GM21825 (cell line): ENCODE results near the gene MPDU1.
A peak's percentile ranks its signal among the peaks of the same experiment; 100 is the strongest.

Experiments
- ATAC-seq: cut with Tn5 transposase; IDR thresholded peaks from one replicate; pipeline ENCODE4 v1.9.1; 2021; ENCODE audit warnings: mild to moderate bottlenecking, moderate library complexity; ENCODE audit not compliant: unreplicated experiment

MPDU1 gene

DNA sequence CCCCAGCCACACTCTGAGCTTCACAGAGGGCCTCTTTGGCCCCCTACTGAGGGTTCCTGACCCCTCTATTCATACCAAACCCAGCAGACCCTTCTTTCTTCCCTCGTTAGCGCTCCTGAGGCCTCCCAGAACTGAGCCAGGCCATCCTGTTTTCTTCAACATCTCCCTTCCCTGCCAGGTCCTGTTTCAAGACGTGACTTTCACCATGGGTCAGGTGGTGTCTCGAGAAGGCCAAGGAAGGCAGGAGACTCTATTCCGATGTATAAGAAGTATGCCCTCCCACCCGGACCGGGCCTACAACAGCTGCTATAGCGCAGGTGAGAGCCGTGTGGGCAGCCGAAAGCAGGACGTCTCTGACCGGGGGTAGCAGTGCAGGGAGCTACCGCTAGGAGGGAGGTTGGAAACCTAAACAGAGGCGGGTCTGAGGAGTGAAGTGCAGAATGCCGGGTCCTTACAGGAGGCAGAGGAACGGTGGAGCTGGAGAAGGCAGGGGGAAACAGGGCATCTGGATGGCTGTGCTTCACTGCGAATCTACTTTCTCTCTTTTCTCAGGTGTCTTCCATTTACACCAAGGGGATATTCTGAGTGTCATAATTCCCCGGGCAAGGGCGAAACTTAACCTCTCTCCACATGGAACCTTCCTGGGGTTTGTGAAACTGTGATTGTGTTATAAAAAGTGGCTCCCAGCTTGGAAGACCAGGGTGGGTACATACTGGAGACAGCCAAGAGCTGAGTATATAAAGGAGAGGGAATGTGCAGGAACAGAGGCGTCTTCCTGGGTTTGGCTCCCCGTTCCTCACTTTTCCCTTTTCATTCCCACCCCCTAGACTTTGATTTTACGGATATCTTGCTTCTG lies 23.3 kb upstream of the MPDU1 start:
- no peak for ATAC-seq

DNA sequence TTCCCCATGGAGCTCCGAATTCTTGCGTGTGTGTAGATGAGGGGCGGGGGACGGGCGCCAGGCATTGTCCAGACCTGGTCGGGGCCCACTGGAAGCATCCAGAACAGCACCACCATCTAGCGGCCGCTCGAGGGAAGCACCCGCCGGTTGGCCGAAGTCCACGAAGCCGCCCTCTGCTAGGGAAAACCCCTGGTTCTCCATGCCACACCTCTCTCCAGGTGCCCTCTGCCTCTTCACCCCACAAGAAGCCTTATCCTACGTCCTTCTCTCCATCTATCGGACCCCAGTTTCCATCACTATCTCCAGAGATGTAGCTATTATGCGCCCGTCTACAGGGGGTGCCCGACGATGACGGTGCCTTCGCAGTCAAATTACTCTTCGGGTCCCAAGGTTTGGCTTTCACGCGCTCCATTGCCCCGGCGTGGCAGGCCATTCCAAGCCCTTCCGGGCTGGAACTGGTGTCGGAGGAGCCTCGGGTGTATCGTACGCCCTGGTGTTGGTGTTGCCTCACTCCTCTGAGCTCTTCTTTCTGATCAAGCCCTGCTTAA lies 22.6 kb upstream of the MPDU1 start:
- ATAC-seq, result peak; percentile 45

DNA sequence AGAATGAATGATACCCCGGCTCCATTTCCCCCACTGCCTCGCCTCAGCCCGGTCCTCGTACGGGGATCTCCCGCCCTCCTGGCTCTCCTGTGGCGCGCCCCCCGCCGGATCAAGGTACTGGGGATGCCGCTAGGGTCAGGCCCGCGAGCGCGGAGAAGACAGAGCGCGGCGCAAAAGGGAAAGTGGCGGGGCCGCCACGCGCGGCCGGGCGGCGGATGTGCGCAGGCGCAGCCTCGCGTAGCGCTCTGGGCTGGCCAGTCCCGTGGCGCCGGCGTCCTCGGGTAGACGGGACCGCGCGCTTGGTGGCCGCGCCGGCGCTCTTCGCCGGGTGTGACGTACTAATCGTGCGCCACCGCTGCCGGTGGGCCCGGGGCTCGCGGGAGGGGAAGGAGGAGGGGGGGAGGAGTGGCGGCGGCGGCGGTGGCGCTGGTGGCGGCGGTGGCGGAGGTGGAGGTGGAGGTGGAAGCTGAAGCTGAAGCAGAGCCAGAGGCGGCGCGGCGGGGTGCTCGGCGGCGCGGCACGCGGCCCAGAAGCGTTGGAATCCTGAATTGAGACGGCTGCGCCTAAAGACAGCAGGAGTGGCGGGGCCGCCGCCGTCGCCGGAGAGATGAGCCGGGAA lies 22.0 kb upstream of the MPDU1 start, which contains the start of gene SENP3:
Gene SENP3, plus strand, starts transcription at position 331 of the 619 bp plus-strand sequence. CDS start 1,158 bp downstream, outside the sequence.
- peak; percentile 41 for ATAC-seq

DNA sequence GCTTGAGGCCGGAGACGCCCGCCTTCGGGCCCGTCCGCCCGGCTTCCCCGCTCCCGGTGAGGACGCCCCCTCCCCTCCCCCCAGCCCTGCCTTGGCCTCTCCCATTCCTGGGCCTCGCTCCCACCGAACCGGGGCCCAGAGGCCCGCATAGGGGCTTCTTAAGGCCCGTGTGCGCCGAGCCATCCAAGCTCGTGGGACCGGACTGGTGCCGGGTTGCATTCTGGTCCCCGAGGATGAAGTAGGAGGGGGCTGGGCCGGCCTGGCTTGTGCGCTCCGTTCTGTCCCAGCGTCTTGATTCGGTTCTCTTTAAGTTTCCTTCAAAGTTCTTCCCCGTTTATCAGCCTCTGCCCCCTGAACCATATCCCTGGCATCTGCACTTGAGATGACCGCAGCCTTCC lies 21.4 kb upstream of the MPDU1 start:
- ATAC-seq, result no peak

DNA sequence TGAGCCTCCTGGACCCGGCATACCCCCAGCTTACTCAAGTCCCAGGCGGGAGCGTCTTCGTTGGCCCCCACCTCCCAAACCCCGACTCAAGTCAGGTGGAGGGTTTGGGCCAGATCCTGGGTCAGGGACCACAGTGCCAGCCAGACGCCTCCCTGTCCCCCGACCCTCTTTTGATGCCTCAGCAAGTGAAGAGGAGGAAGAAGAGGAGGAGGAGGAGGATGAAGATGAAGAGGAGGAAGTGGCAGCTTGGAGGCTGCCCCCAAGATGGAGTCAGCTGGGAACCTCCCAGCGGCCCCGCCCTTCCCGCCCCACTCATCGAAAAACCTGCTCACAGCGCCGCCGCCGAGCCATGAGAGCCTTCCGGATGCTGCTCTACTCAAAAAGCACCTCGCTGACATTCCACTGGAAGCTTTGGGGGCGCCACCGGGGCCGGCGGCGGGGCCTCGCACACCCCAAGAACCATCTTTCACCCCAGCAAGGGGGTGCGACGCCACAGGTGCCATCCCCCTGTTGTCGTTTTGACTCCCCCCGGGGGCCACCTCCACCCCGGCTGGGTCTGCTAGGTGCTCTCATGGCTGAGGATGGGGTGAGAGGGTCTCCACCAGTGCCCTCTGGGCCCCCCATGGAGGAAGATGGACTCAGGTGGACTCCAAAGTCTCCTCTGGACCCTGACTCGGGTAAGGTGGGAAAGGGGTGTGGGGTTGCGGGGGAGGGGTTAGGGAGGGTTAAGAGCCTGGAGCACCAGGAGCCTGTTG lies 20.4 kb upstream of the MPDU1 start:
- ATAC-seq, result no peak

DNA sequence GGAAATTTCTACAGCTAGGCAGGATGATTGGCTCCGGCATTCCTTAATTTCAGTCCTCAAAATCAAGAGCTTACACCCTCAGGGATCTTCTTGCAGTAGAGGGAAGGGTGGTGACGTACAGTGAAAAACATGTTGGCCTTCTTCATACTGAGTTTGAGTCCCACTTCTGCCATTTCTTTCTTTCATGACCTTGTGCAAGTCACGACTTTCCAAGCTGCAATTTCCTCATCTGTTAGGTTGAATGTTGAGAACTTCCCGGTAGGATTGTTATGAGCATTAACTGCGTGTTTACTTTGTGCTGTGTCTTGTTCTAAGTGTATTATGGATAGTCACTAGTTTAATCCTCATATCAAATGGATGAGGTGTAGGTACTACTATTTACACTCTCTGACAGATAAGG lies 14.1 kb upstream of the MPDU1 start:
- ATAC-seq, result no peak

DNA sequence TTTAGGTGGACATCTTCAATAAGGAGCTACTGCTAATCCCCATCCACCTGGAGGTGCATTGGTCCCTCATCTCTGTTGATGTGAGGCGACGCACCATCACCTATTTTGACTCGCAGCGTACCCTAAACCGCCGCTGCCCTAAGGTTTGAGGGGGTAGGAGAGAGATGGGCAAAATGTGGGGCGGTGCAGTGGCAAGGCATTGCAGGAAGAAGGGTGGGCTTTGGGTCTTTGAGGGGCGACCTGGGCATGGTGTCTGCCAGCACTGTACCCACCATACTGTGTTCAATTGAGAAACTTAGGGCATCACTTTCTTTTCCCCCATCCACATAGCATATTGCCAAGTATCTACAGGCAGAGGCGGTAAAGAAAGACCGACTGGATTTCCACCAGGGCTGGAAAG lies 13.3 kb upstream of the MPDU1 start:
- ATAC-seq, result no peak

DNA sequence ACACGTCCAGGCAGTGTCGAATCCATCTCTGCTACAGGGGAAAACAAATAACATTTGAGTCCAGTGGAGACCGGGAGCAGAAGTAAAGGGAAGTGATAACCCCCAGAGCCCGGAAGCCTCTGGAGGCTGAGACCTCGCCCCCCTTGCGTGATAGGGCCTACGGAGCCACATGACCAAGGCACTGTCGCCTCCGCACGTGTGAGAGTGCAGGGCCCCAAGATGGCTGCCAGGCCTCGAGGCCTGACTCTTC lies 11.4 kb upstream of the MPDU1 start:
- ATAC-seq, result peak; percentile 83

DNA sequence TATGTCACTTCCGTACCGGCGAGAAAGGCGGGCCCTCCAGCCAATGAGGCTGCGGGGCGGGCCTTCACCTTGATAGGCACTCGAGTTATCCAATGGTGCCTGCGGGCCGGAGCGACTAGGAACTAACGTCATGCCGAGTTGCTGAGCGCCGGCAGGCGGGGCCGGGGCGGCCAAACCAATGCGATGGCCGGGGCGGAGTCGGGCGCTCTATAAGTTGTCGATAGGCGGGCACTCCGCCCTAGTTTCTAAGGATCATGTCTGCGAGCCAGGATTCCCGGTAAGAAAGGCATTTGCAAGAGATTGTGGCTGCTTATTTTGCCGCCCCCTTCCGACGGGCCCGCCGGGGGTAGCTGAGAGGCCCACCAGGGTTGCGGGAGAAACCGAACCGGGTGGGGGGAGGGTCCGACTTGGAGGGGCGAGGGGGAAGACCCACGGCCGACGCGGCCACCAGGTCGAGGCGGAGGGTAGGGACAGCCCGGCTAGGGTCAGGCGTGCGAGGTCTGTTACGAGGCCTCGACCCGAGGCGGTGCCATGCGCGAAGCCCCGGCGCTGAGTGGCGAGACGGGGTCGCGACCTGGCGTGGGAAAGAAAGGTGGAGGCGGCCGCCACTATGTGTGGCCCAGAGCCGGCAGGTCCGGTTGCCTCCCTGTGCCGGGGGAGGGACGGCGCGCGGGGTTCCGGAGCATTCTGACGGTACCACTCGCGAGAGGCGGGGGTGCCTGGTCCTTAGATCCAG lies 10.9 kb upstream of the MPDU1 start:
- ATAC-seq, result peak; percentile 4

DNA sequence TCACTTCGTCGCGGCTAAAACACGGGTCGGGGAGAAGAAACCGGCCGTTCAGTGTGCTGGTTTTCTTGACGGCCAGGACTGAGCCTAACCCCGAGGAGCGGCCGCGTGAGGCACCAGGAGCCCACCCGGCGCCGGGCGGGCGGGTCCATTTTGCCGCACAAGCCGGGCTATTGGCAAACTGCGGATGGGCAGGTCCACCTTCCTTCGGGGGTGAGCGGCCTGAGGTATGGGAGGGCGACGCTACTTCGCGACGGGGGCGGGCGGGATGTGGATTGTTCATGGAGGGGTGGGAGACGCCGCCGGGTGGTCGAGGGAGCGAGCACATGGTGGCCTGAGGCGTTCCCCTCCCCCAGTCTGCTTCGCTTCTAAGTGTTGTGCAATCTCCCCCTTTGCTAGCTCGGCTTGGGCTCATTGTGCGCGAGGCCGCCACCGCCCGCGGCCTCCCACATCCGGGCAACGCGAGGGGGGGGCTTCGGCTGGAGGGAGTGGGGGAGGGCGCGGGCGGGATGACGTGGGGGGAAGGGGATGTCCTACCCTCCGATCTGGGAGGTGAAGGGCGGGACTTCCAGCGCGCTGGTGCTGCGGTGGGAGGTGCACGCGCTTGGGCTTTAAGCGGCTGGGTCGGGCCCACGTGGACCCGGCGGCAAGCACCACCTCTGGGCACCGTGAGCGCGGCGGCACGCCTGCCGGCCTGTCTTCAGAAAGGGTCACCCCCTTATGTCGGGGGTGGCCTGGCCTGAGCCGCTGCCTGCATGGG lies 10.2 kb upstream of the MPDU1 start:
- ATAC-seq, result no peak

DNA sequence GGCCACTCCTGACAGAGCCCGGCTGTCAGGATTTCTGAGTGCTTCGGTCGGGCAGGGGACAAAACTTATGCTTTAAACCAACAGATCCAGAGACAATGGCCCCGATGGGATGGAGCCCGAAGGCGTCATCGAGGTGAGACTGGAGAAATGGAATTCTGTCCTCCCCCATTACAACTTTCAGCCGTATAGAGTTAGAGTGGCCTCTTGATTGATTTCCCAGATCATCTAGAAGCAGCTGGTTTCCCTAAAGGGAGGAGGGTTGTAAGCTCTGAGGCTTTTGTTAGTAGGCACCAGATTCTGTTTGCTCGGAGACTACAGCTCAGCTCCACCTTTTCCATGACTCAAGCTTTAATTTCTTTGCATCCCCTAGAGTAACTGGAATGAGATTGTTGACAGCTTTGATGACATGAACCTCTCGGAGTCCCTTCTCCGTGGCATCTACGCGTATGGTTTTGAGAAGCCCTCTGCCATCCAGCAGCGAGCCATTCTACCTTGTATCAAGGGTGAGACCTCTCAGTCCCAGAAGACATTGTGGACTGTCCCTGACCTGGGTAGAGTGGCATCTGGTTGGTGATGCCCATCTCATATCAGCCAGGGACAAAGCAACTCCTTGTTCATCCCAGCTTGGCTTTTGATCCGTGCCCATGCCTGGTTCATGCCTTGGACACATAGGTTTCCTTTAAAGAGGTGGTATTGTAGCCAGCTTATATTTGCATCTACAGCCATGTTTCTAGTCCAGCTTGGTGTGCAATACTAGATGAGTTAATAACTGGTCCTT lies 9.3 kb upstream of the MPDU1 start:
- no peak for ATAC-seq

DNA sequence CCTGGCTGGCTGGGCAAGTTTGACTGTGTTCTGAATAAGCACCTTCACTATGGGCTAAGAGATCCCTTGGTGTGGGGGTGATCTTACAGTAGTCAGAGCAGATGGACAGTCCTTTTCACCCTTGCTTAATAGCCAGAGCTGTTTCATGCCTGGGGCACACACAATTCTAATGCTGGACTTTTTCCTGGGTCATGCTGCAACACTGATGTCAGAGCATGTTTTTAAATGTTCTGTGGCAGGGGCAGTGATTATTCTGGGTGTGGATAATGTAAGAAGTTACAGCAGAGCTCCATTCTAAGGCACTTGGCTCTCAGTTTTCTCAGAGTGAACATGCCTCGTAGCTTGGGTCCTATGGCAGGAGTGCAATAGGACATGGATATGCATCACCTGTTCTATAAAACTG lies 8.2 kb upstream of the MPDU1 start:
- no peak for ATAC-seq

DNA sequence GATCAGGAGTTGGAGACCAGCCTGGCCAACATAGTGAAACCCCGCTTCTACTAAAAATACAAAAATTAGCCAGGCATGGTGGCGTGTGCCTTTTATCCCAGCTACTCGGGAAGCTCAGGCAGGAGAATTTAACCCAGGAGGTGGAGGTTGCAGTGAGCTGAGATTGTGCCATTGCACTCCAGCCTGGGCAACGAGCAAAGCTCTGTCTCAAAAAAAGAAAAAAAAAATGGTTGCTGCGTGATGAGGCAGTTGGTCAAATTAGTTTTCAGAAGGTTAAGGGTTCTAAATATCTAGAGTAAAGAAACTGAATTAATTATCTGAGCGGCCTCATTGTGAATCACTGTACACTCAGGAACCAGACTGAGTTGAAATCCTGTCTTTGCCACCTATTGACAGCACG lies 7.7 kb upstream of the MPDU1 start:
- no peak for ATAC-seq

DNA sequence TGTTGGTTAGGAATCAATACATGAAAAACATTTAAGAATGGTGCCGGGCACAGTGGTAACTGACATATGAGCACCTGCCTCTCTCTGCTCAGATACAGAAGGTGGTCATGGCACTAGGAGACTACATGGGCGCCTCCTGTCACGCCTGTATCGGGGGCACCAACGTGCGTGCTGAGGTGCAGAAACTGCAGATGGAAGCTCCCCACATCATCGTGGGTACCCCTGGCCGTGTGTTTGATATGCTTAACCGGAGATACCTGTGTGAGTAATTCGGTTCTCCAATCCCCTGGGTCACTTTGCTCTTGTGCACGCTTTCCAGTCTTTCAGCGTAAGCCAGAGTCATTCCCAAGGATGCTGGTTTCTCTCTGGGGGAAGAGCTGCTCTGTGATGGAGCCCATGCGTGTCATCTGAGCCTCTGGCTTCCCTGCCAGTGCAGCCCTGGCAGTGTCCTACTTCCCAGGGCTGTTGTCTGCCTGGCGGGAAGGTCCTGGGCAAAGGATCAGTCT lies 7.2 kb upstream of the MPDU1 start:
- ATAC-seq, result no peak

DNA sequence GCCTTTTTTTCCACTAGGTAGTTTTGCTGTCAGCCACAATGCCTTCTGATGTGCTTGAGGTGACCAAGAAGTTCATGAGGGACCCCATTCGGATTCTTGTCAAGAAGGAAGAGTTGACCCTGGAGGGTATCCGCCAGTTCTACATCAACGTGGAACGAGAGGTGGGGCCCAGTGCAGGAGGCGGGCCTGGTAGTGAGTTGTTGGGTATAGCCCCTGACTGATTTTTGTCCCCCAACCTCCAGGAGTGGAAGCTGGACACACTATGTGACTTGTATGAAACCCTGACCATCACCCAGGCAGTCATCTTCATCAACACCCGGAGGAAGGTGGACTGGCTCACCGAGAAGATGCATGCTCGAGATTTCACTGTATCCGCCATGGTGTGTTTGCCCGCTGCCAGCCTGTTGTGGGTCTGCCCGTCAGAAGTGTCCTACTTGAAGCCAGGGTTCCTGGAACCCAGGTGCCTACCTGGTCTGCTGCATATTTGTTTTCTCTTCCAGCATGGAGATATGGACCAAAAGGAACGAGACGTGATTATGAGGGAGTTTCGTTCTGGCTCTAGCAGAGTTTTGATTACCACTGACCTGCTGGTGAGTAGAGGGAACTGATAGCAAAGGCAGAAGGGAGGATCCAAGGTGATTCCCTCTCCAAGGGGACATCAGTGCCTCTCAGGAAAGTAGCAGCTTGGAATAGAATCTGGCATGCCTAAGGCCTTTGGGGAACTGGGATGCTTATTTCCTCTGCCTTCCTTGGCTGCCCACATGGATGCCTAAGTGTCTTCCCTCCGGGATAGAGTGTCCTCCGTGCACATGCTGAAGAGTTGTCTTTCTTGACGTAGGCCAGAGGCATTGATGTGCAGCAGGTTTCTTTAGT lies 6.1 kb upstream of the MPDU1 start:
- no peak for ATAC-seq

DNA sequence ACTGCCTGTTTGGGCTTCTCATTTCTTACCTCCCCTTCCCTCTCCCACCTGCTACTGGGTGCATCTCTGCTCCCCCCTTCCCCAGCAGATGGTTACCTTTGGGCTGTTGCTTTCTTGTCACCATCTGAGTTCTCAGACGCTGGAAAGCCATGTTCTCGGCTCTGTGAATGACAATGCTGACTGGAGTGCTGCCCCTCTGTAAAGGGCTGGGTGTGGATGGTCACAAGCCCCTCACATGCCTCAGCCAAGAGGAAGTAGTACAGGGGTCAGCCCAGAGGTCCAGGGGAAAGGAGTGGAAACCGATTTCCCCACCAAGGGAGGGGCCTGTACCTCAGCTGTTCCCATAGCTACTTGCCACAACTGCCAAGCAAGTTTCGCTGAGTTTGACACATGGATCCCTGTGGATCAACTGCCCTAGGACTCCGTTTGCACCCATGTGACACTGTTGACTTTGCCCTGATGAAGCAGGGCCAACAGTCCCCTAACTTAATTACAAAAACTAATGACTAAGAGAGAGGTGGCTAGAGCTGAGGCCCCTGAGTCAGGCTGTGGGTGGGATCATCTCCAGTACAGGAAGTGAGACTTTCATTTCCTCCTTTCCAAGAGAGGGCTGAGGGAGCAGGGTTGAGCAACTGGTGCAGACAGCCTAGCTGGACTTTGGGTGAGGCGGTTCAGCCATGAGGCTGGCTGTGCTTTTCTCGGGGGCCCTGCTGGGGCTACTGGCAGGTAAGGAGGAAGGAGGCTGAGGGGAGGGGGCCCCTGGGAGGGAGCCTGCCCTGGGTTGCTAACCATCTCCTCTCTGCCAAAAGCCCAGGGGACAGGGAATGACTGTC lies 4.4 kb upstream of the MPDU1 start, which contains the start of gene CD68:
Gene CD68, plus strand, starts transcription at position 638 of the 833 bp plus-strand sequence. Its CDS starts 40 bp downstream, at position 678.
- ATAC-seq, result peak; percentile 45

DNA sequence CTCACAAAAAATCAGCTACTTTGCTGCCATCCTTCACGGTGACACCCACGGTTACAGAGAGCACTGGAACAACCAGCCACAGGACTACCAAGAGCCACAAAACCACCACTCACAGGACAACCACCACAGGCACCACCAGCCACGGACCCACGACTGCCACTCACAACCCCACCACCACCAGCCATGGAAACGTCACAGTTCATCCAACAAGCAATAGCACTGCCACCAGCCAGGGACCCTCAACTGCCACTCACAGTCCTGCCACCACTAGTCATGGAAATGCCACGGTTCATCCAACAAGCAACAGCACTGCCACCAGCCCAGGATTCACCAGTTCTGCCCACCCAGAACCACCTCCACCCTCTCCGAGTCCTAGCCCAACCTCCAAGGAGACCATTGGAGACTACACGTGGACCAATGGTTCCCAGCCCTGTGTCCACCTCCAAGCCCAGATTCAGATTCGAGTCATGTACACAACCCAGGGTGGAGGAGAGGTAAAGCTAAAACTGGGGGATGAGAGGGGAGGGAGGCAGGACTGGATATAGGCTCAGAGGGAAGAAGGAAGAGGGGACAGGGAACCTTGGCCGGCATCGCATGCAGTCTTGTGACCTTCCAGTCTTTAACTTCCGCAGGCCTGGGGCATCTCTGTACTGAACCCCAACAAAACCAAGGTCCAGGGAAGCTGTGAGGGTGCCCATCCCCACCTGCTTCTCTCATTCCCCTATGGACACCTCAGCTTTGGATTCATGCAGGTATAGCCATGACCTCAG lies 3.6 kb upstream of the MPDU1 start:
- no peak for ATAC-seq
